GM21529 (cell line): Measurements from ENCODE around the gene CFTR.
"Not testable (repeated sequence)": the region's sequence is repeated elsewhere in the genome, so short reads cannot be mapped to it uniquely, and the experiment has no call there.

Experiments
- ATAC-seq: cut with Tn5 transposase; IDR thresholded peaks from one replicate; pipeline ENCODE4 v1.9.1; 2021; ENCODE audit not compliant: unreplicated experiment

Gene CFTR

DNA sequence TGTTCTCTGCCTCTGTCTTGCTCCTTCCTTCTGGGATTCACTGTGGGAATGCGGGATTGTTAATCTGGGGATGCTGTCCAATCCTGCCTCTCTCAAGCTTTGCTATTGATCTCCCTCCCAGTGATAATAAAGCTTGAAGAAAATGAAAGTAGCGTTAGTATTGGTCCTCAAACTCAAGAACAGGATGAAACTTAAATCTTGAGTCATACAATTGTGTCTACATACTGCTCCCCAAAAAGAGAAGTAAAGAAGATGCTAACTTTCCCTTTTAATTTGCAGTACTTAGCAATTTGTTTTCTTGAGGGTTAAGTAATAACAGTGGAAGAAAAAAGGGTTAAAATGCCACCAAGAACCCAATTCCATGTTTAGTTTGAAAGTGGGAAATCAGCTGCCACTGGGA lies 13.6 kb downstream of the CFTR start:
- no peak for ATAC-seq

DNA sequence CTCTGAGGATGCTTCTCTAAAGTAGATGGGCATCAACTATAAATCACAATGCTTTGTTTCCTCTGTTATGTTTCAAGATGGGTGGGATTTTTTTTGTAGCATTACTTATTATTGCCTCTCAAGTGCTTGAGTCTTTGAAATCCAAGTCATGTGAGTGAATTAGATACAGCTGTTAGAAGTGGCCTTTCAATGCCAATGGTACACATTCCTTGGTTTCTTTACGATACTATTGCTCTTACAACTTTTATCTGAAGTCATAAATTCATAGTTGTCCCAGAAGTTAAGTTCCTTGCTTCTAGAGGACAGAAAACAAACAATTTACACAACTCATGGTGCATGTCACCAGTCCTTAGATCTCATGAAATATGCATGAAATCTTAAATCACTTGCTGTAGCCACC lies 15.5 kb downstream of the CFTR start:
- no peak for ATAC-seq

DNA sequence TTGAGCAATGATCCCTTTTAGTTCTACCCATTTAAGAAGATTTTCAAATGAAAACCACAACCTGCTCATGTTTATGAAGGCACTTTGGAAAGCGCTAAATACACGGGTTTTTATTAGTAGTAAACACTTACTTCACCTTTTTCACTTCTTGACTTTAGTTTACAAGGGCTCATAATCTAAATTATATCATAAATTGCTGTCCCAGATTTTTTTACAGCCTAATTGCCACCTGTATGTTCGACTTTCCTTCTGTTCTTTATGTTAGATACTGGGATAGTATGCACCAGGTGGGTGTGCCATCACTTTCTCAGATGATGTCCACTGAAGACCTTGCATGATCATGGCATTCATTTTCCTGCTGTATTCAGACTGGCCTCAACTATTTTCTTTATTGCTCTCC lies 22.5 kb downstream of the CFTR start:
- ATAC-seq: no peak

- ATAC-seq: no peak
Observed at GRCh38 chr7:117505238-117505637, 25.4 kb downstream of the CFTR start.

DNA sequence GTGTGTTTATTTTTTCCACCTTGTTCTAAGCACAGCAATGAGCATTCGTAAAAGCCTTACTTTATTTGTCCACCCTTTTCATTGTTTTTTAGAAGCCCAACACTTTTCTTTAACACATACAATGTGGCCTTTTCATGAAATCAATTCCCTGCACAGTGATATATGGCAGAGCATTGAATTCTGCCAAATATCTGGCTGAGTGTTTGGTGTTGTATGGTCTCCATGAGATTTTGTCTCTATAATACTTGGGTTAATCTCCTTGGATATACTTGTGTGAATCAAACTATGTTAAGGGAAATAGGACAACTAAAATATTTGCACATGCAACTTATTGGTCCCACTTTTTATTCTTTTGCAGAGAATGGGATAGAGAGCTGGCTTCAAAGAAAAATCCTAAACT lies 28.9 kb downstream of the CFTR start:
- ATAC-seq: no peak

- ATAC-seq: not testable (repeated sequence)
Observed at GRCh38 chr7:117517194-117517593, 37.4 kb downstream of the CFTR start.

GRCh38 chr7:117530390-117530789 lies 50.6 kb downstream of the CFTR start:
- no peak for ATAC-seq

GRCh38 chr7:117531595-117532244 lies 51.9 kb downstream of the CFTR start:
- no peak for ATAC-seq

- ATAC-seq: no peak
Observed at GRCh38 chr7:117538053-117538452, 58.2 kb downstream of the CFTR start.

DNA sequence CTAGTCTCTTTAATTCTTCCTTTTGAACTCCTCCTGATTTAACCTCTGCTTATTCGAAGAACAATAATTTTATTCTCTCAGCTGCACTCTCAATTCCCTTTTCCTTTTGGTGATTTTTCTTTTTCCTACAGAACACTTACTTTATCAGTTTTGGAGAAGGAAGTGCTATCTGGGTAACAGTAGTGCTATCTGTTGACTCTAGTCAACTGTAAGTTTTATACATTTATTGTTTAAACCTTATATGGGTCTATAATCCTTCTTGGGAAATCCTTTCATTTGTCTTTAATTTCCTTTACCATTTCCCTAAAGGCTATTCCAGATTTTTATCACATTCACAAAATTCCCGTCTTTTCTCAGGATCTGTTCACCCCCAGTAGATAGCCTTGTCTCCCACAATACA lies 64.2 kb downstream of the CFTR start:
- ATAC-seq: no peak

GRCh38 chr7:117548035-117548434 lies 68.2 kb downstream of the CFTR start:
- ATAC-seq: no peak

DNA sequence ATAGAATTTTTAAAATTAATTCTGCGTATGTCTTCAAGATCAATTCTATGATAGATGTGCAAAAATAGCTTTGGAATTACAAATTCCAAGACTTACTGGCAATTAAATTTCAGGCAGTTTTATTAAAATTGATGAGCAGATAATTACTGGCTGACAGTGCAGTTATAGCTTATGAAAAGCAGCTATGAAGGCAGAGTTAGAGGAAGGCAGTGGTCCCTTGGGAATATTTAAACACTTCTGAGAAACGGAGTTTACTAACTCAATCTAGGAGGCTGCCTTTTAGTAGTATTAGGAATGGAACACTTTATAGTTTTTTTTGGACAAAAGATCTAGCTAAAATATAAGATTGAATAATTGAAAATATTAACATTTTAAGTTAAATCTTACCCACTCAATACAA lies 70.8 kb downstream of the CFTR start:
- ATAC-seq: no peak

- no peak for ATAC-seq
Observed at GRCh38 chr7:117552660-117553059, 72.8 kb downstream of the CFTR start.

- no peak for ATAC-seq
Observed at GRCh38 chr7:117555260-117555659, 75.4 kb downstream of the CFTR start.

DNA sequence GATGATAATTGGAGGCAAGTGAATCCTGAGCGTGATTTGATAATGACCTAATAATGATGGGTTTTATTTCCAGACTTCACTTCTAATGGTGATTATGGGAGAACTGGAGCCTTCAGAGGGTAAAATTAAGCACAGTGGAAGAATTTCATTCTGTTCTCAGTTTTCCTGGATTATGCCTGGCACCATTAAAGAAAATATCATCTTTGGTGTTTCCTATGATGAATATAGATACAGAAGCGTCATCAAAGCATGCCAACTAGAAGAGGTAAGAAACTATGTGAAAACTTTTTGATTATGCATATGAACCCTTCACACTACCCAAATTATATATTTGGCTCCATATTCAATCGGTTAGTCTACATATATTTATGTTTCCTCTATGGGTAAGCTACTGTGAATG lies 79.6 kb downstream of the CFTR start:
- ATAC-seq: no peak

GRCh38 chr7:117560030-117560429 lies 80.2 kb downstream of the CFTR start:
- no peak for ATAC-seq

DNA sequence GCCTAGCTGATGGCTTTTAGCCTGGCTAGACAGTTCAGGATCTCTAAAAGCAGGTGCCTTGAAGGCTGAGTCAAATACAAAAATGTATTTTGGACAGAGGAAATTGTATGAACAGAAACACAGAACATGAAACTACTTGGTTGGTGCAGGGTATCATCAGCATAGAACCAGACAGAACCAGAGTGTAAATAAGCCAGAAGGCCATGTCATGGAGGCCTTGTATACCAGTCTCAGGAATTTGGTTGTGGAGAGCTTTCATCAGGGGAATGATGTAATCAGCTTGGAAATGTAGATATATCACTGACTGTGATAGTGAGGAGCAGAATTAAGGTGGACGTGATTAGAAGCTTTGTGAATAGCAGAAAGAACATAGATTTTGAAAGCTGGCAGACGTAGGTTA lies 82.9 kb downstream of the CFTR start:
- no peak for ATAC-seq

DNA sequence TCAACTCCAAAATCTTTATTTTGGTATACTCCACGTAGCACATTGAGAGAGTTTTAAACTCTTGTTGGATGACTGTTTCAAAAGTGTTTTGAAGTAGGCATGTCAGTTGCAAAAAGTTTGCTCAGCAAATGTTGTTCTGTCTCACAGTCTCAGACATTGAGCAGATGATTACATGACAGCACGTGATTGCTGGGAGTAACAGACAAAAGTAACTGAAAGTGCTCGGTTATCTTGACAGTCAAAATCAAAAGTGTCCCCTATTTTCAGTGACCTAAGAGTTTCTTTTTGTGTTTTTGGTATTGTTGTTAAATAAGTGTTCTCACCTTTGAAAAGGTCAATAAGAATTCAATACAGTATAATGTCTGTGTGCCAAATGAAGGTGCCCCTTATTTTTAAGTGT lies 84.3 kb downstream of the CFTR start:
- no peak for ATAC-seq

DNA sequence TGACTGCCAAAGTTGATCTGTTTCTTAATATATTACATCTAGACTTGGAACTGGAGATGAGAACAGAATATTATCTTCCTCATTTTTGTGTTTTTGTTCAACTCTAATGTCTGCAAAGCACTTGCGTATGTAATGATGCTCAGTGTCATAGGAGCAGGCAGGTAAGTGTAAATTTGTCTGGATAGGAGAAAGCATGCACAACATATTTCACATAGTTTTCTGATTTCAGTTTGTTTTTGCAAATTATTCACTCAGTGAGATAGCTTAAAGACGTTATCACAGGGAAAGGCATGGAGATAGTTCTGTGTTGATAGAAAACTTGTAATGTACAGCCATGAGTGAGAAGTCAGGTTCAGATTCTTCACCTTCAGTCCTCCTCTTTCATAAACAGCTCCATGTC lies 84.8 kb downstream of the CFTR start:
- ATAC-seq: no peak

DNA sequence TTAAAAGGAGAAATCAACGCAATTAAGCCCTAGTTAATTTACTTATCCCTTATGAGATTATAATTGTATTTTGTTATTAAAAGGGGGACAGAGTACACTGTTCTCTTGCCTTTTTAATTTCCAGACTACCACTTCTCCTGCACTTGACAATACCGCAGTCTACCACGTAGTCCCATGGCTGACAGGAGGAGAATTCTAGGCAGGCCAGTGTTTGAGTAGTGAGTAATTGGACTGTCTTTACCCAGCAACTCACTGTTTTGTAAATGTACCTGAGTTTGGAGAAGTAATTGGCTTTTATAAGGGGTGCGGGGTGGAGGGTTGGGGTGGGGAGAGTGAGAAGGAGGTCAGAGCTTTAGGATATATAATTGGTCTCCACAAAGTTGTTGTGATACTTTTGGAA lies 85.4 kb downstream of the CFTR start:
- no peak for ATAC-seq

DNA sequence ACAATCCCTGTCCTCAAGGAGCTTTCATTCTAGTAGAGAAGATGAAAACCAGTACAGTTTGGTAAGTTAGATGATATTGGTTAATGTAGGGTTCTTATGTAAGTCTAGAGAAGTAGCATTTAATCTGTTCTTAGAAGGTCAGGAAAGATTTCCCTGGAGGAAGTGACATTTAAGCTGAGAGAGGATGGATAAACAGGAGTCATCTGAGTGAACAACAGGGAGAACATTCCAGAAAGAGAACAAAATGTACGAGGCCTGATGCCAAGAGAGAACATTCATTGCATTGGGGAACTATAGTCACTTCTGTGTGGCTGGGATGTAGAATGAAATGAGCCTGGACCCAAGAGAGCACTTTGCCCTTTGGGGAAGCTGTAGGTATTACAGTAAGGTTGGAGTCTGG lies 88.0 kb downstream of the CFTR start:
- ATAC-seq: no peak

DNA sequence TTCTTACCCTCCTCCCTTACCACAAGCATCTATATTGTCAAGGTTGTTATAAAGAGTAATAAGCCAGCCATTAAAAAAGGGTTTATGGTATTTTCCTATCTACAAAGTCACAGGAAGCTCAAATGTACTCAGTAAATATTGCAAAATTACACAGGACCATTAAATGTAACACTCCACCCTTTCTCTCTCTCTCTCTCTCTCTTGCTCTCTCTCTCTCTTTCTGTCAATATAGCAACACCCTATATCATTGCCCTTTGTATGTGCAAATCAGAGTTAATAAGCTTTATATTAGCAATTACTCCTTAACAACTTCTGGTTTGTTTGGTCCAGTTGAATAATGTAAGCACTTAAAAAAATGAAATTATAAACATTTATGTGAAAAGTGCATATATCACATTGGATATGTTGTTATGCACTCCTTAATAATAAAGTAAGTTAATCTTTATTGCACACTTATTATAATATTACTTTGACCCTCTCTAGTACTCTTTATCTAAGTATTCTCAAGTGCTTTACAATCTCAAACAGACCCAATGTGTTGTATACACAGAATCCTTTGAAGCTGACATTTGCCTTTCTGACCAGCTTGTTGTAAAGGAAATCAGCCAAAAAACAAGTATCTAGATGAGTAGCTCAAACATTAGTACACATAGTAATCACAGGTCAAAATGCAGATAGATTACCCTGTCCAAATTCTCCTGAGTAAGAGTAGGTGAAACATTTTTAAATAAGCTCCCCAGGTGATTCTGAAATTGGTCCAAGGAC lies 93.2 kb downstream of the CFTR start:
- ATAC-seq: no peak

DNA sequence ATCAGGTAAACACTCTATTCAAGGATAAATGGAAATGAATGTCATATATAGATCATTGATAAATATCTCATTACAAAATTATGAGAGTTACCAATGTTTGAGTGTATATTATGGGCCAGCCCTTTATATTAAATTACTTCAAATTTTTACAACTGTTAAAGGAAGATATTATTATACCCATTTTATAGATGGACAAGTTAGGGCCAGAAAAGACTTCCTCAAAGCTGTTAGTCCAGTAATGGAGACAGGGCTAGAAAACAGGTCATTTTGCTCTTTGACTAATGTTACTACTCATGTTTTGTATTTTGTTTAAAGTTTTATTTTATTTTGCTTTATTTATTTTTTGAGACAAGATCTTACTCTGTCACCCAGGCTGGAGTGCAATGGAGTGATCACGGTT lies 101.6 kb downstream of the CFTR start:
- ATAC-seq: no peak
